DOHH2 (cell line): ENCODE results near the gene RNF167.

Experiments used
- CTCF ChIP-seq: fragments of 200-600 bp; sonication (generic); IDR thresholded peaks from one replicate; pipeline ENCODE4 v1.5.1; 2014; ENCODE audit warnings: antibody characterized with exemption, mild to moderate bottlenecking, low read depth, low read length; ENCODE audit not compliant: poor library complexity, severe bottlenecking
- EZH2phosphoT487 ChIP-seq: fragments of 200-600 bp; sonication (generic); IDR thresholded peaks from 2 replicates; pipeline ENCODE4 v1.6.1; 2017; ENCODE audit warnings: borderline replicate concordance, mild to moderate bottlenecking, antibody characterized with exemption, low read length, moderate library complexity, mixed read lengths

- no peak for TF ChIP-seq CTCF
- TF ChIP-seq EZH2phosphoT487 = no peak
Measured at GRCh38 chr17:4973256-4974114, 33.4 kb downstream of the RNF167 start.
